Epithelial cell of proximal tubule (primary cell): ENCODE results near the gene SGTB. TPM values are rescaled to one million over a fixed set of nuclear protein-coding genes. Genes with fewer than 3 reads are reported as not detected.
A peak's percentile ranks its signal among the peaks of the same experiment; 100 is the strongest.
"Not testable (repeated sequence)": the region's sequence is repeated elsewhere in the genome, so short reads cannot be mapped to it uniquely, and the experiment has no call there.

Experiments used
- DNase-seq: peaks from one replicate; pipeline ENCODE4 v3.0.0-alpha.2; 2011; ENCODE audit warnings: low read depth
- H3K4me3 ChIP-seq: 2 replicates; pipeline ENCODE4 v1.5.1; 2011; ENCODE audit warnings: low read depth, mild to moderate bottlenecking, low read length
- CTCF ChIP-seq: conservative IDR thresholded peaks from 2 replicates; pipeline ENCODE4 v1.5.1; 2012; ENCODE audit warnings: low read depth, mild to moderate bottlenecking, low read length
- total RNA-seq: library from RNA; depleted of rRNA; stranded (reverse); fragments of >200 nt; gene quantifications from 2 replicates; pipeline ENCODE4 v1.2.3, GENCODE V29; 2015

SGTB gene
- total RNA-seq, 1 donor from 2014 or later = 5.1 TPM

GRCh38 chr5:65699338-65699737 is 22.6 kb downstream of the SGTB start:
- no peak for DNase-seq
- TF ChIP-seq CTCF = no peak
- no peak overlapping the region for H3K4me3 ChIP-seq

- no peak for DNase-seq
- TF ChIP-seq CTCF = no peak
Observed at GRCh38 chr5:65696892-65697291, 25.0 kb downstream of the SGTB start.

GRCh38 chr5:65695896-65696295 is 26.0 kb downstream of the SGTB start:
- no peak for TF ChIP-seq CTCF
- DNase-seq = no peak
- H3K4me3 ChIP-seq = no peak overlapping the region

More at GRCh38 chr5:65696892-65697291, 25.0 kb downstream of the SGTB start:
- H3K4me3 ChIP-seq = no peak overlapping the region

GRCh38 chr5:65695162-65695755 is 26.6 kb downstream of the SGTB start:
- DNase-seq = peak; percentile 56
- no peak overlapping the region for H3K4me3 ChIP-seq
- no peak for TF ChIP-seq CTCF

GRCh38 chr5:65693121-65693520 is 28.8 kb downstream of the SGTB start:
- TF ChIP-seq CTCF = no peak
- H3K4me3 ChIP-seq = no peak overlapping the region
- DNase-seq = no peak

- TF ChIP-seq CTCF = no peak
- DNase-seq = no peak
- no peak overlapping the region for H3K4me3 ChIP-seq
Observed at GRCh38 chr5:65682148-65682547, 39.8 kb downstream of the SGTB start.

GRCh38 chr5:65676056-65676455 is 45.9 kb downstream of the SGTB start:
- H3K4me3 ChIP-seq, DNase-seq: not testable (repeated sequence)
